Uterus (tissue), 2 donors: ENCODE results near the gene CUBN.

Experiments
- POLR2A ChIP-seq, 2 donors: fragments of 450-650 bp; IDR thresholded peaks; one replicate each; pipeline ENCODE4 v1.6.1; 2016; ENCODE audit warnings: antibody characterized with exemption in 2 of 2, mild to moderate bottlenecking in 1 of 2, moderate library complexity in 1 of 2
- TF ChIP-seq, protein P1 (sequence below), 4 experiments: fragments of 200-600 bp in 2 of 4; fragments of 450-650 bp in 2 of 4; sonication (generic) in 2 of 4; IDR thresholded peaks; one replicate each; pipeline ENCODE4 v1.5.1; 2016 to 2019; ENCODE audit warnings: antibody characterized with exemption in 4 of 4, mild to moderate bottlenecking in 2 of 4, moderate library complexity in 1 of 4

DNA sequence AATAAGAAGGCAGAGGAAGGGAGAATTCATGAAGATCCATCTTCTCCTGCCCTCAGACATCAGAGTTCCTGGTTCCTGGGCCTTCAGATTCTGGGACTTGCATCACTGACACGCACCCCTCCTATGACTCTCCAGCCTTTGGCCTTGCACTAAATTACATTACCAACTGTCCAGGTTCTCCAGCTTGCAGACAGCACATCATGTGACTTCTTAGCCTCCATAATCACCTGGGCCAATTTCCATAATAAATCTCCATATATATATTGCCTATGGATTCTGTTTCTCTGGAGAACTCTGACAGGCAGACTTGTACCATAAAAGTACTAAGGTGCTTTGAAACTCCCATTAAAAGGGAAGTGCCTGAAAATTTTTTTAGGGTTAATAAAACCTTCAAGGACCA, 335.6 kb downstream of the CUBN start:
- TF ChIP-seq POLR2A (IDR thresholded peaks at IDR 0.05): no peak
- TF ChIP-seq, protein P1, sequence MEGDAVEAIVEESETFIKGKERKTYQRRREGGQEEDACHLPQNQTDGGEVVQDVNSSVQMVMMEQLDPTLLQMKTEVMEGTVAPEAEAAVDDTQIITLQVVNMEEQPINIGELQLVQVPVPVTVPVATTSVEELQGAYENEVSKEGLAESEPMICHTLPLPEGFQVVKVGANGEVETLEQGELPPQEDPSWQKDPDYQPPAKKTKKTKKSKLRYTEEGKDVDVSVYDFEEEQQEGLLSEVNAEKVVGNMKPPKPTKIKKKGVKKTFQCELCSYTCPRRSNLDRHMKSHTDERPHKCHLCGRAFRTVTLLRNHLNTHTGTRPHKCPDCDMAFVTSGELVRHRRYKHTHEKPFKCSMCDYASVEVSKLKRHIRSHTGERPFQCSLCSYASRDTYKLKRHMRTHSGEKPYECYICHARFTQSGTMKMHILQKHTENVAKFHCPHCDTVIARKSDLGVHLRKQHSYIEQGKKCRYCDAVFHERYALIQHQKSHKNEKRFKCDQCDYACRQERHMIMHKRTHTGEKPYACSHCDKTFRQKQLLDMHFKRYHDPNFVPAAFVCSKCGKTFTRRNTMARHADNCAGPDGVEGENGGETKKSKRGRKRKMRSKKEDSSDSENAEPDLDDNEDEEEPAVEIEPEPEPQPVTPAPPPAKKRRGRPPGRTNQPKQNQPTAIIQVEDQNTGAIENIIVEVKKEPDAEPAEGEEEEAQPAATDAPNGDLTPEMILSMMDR (IDR thresholded peaks at IDR 0.05): no peak
